NT2/D1 (cell line): ENCODE measurements around the gene WFIKKN1.

Experiments
- DNase-seq: peaks from one replicate; pipeline ENCODE4 v3.0.0-alpha.2; 2011; ENCODE audit warnings: low read depth, low spot score
- H3K27me3 ChIP-seq: 2 replicates; pipeline ENCODE4 v1.6.0; 2011; ENCODE audit warnings: mild to moderate bottlenecking; ENCODE audit not compliant: insufficient read length, insufficient read depth
- H3K36me3 ChIP-seq: 2 replicates; pipeline ENCODE4 v1.6.1; 2011; ENCODE audit warnings: mild to moderate bottlenecking, low read length, mixed read lengths; ENCODE audit not compliant: insufficient read depth, insufficient read length
- H3K4me1 ChIP-seq: 2 replicates; pipeline ENCODE4 v1.5.1; 2011; ENCODE audit not compliant: insufficient read depth, insufficient read length
- H3K4me3 ChIP-seq: 2 replicates; pipeline ENCODE4 v1.5.1; 2011; ENCODE audit warnings: low read depth; ENCODE audit not compliant: insufficient read length
- H3K9ac ChIP-seq: 2 replicates; pipeline ENCODE4 v1.6.0; 2011; ENCODE audit warnings: low read depth; ENCODE audit not compliant: insufficient read length
- H3K9me3 ChIP-seq: 2 replicates; pipeline ENCODE4 v1.5.1; 2011; ENCODE audit warnings: mild to moderate bottlenecking, low read length; ENCODE audit not compliant: insufficient read depth
- SUZ12 ChIP-seq: IDR thresholded peaks from 2 replicates; pipeline ENCODE4 v1.6.1; 2011; ENCODE audit not compliant: insufficient read length, insufficient read depth; ENCODE audit errors: extremely low read depth
- YY1 ChIP-seq: IDR thresholded peaks from 2 replicates; pipeline ENCODE4 v1.6.1; 2011; ENCODE audit not compliant: insufficient read length, insufficient read depth
- ZNF274 ChIP-seq: IDR thresholded peaks from 2 replicates; pipeline ENCODE4 v1.6.1; 2011; ENCODE audit warnings: mild to moderate bottlenecking, low read depth, low read length

WFIKKN1 gene

DNA sequence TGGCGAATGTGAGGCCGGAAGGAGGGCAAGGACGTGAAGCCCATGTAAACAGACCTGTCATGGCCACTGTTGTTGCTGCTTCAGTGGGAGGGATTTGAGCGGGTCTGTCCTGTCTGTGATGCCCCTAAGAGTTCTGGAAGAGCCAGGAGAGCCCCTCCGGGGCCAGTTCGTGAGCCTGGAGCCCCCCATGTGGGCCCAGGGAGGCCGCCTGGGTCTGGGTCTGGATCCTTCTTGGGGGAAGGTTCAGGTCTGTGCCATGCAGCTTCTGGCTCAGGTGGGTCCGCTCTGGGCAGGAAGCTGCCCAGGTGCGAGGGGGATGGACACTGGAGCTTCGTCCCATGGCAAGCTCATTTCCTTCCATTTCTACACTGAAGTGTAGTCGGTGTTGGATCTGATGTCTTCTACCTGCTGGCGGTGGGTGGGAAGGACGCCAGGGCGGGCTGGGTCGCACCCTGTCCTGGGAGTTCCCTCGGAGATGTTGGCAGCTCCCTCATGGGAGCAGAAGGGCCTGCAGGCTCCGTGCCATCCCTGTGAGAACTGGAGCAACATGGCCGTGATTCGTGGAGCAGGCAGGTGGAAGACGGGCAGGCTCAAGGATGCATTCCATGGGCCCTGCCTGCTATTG is 11.2 kb upstream of the WFIKKN1 start:
- no peak for TF ChIP-seq ZNF274
- no peak overlapping the region for H3K4me3 ChIP-seq
- H3K9me3 ChIP-seq, result no peaks in the 10 kb centered on the region
- H3K36me3 ChIP-seq, result peaks cover 3% of the 10 kb centered on the region
- H3K4me1 ChIP-seq, result peaks cover 22% of the 10 kb centered on the region
- no peak overlapping the region for H3K9ac ChIP-seq
- H3K27me3 ChIP-seq, result no peaks in the 10 kb centered on the region
- no peak for DNase-seq

DNA sequence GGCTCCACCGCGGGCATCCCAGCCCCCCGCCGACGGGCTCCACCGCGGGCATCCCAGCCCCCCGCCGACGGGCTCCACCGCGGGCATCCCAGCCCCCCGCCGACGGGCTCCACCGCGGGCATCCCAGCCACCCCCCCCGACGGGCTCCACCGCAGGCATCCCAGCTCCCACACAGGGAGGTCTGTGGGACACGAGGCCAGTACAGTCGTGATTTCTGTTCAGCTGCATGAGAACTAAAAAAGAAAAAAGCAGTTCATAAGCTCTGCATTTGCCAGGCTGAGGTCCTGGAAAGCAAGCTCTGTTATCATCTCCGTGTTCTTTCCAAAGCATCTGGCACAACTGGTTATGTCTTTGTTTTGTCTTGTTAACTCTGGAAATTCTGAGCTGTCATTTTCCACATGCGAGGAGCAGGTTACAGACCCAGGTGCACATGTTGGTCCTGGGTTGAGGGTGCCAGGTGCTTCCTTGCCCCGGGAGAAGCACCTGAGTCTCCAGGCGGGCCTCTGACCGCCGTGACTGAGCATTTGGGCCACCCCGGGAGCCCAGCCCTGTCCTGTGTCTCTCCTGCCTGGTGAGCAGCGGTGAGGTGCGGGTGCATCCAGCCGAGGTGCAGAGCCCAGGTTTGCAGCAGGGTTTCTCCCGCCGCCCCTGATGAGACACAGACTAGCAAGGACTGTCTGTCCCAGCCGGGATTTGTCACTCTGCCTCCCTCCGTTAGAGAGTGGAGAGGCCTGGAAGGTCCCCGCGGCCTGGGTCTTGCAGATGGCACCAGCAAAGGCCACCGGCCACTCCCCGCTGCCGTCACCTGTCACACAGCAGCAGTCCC is 9.9 kb upstream of the WFIKKN1 start:
- Histone ChIP-seq H3K9me3 (no peaks in the 10 kb centered on the region), H3K27me3 (no peaks in the 10 kb centered on the region), H3K9ac (no peak overlapping the region), H3K36me3 (peaks cover 8% of the 10 kb centered on the region), H3K4me3 (no peak overlapping the region), H3K4me1 (peaks cover 32% of the 10 kb centered on the region)
- DNase-seq, result no peak
- TF ChIP-seq ZNF274 (no peak), YY1 (no peak), SUZ12 (no peak)

DNA sequence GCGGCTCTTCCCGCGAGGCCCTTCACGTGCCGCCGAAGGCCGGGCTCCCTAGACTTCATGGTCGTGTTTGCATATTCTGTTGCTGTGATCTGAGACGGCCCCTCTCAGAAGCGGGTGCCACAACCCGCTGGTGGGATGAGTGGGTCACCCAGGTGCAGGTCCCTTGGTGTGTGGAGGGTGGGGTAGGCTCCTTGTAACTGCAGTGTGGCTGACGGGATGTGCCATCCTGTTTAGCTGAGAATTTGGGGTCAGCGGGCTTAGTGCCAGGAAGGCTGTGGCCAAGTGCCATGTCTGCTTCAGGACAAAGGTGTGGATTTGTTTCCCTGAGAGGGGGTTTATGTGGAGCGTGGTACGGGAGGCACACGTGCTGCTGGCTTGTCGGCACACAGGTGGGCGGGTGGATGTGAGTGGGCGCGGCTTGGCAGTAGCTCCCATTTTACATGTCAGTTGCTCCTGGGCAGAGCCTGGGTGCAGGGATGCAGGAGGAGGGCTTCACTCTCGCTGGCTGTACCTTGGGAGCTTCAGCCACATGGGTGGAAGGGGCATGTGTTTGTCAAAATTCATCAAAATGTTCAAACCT is 9.2 kb upstream of the WFIKKN1 start:
- Histone ChIP-seq H3K9ac (no peak overlapping the region), H3K36me3 (peaks cover 13% of the 10 kb centered on the region), H3K4me1 (peaks cover 36% of the 10 kb centered on the region), H3K27me3 (no peaks in the 10 kb centered on the region), H3K4me3 (no peak overlapping the region), H3K9me3 (no peaks in the 10 kb centered on the region)
- no peak for DNase-seq
- no peak for TF ChIP-seq ZNF274

DNA sequence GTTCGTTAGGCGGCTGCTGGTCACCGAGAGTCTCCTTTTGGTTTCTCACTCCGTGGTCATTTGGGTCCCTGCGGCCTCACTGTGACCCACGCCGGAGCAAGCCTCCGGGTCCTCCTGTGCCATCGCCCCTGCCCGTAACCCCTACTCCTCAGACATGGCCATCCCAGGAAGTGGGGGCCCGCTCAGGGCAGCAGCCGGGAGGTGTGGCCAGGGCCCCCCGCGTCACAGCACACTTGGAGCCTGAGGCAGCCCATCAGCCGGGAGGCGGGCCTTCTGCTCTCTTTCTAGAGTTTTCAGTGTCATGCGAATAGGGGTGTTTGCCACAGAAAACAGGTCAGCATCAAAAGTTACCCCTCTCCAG is 7.9 kb upstream of the WFIKKN1 start:
- Histone ChIP-seq H3K4me3 (no peak overlapping the region), H3K9ac (peak overlapping the region; percentile 21), H3K27me3 (no peaks in the 10 kb centered on the region), H3K9me3 (no peaks in the 10 kb centered on the region), H3K36me3 (peaks cover 18% of the 10 kb centered on the region), H3K4me1 (peaks cover 44% of the 10 kb centered on the region)
- no peak for DNase-seq
- TF ChIP-seq SUZ12 (no peak), ZNF274 (no peak), YY1 (no peak)

DNA sequence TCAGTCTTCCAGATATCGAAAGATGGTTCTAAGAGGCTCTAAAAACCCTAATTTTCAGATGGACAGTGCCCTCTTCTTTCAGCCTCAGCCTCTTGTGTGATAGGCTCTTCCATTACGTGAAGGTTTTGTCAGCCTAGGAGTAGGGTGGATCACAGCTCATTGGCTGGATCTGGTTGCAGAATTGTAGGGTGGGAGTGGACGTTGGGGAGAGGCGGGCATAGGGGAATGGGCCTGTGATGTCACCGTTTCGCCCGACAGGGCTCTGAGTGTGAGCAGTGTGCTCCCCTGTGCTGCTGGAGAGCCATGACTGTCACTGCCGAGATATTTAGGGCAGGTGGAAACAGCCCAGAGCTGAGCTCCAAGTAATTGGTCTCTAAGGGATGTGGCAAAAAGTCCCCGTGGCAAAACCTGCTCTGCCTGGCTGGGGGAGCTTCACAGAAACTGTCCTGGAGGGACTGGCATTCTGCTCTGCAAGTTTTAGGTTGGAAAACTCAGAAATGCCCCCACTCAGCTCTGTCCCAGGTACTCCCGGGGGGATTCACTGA is 6.2 kb upstream of the WFIKKN1 start:
- no peaks in the 10 kb centered on the region for H3K9me3 ChIP-seq
- H3K4me1 ChIP-seq, result peaks cover 58% of the 10 kb centered on the region
- no peak for DNase-seq
- peak overlapping the region; percentile 22 for H3K9ac ChIP-seq
- no peaks in the 10 kb centered on the region for H3K27me3 ChIP-seq
- no peak for TF ChIP-seq YY1
- peaks cover 27% of the 10 kb centered on the region for H3K36me3 ChIP-seq
- no peak overlapping the region for H3K4me3 ChIP-seq

DNA sequence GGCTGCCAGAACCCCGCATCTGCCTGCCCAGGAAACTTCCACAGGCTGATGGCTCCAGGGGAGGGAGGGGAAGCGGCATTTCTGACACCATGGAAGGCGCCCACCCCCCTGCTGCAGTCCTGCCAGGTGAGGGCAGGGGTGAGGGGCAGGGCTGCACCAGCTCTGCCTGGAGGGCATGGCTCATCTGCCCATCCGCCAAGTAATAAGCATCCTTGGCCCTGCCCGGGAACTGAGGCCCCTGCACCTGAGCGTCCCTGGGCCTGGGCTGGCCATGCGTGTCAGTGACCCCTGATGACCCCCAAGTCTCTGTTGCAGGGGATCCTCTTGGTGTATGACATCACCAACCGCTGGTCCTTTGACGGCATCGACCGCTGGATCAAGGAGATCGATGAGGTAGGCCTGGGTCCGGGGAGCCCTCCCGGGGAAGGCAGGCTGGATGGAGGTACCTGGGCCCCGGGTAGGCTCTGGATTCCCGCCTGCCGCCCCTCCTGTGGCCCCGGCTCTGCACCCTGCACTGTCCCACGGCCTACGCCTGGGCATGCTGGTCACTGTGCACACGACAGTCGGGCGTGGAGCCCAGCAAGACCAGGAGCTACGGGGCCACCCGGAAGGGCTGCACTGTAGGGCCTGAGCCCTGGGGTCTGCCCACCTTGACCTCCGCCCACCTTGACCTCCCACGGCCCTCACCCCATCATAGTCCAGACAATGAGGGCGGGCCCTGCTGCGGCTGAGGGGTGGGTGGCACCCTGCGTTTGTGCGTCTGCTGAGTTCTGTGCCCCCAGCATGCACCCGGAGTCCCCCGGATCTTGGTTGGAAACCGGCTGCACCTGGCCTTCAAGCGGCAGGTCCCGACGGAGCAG is 5.4 kb upstream of the WFIKKN1 start:
- TF ChIP-seq SUZ12 (no peak), ZNF274 (no peak), YY1 (no peak)
- no peaks in the 10 kb centered on the region for H3K9me3 ChIP-seq
- peaks cover 63% of the 10 kb centered on the region for H3K4me1 ChIP-seq
- peak overlapping the region; percentile 22 for H3K9ac ChIP-seq
- H3K4me3 ChIP-seq, result no peak overlapping the region
- DNase-seq, result no peak
- peaks cover 27% of the 10 kb centered on the region for H3K36me3 ChIP-seq
- H3K27me3 ChIP-seq, result no peaks in the 10 kb centered on the region
